T-cell (primary cell): ENCODE data around the gene CDK4. TPM values are rescaled to one million over a fixed set of nuclear protein-coding genes. Genes with fewer than 3 reads are reported as not detected.
A peak's percentile ranks its signal among the peaks of the same experiment; 100 is the strongest.

Experiments used
- ATAC-seq, 4 experiments: fragments of 200-7000 bp in 3 of 4; fragments of 150-1000 bp in 1 of 4; cut with Tn5 transposase; replicated peaks in 1 of 4; 1 replicate in 3 of 4; 2 replicates in 1 of 4; pipeline ENCODE4 v1.10.0; 2021; ENCODE audit warnings: moderate library complexity in 3 of 4, mild to moderate bottlenecking in 2 of 4, moderate number of reproducible peaks in 1 of 4
- CTCF ChIA-PET, 2 donors: fragments of 300-600 bp; sonication (Branson Sonifier 250); formaldehyde crosslinking; loops; one replicate each; lab custom pipeline; 2022; ENCODE audit warnings: antibody characterized with exemption in 2 of 2; lab: Charles Lee
- POLR2A ChIA-PET, 2 donors: fragments of 300-600 bp; sonication (Branson Sonifier 250); formaldehyde crosslinking; loops; one replicate each; lab custom pipeline; 2022; ENCODE audit warnings: antibody characterized with exemption in 2 of 2; lab: Charles Lee
- DNase-seq, 35 experiments: peaks; one replicate each; pipeline versions ENCODE4 v3.0.0 to v3.0.0-alpha.2; 2013 to 2023
- H3K27ac ChIP-seq: one replicate; pipeline ENCODE4 v1.5.1; 2013; ENCODE audit warnings: low read length
- H3K27me3 ChIP-seq, 2 experiments: replicated peaks in 1 of 2; 1 replicate in 1 of 2; 2 replicates in 1 of 2; pipeline versions ENCODE4 v1.6.1 to v1.7.0; 2013; ENCODE audit warnings: low read length in 1 of 2, mixed read lengths in 1 of 2; ENCODE audit not compliant: control insufficient read depth in 2 of 2, insufficient read depth in 2 of 2; ENCODE audit errors: extremely low read depth in 1 of 2
- H3K36me3 ChIP-seq, 2 donors: 1 replicate in 1 of 2; 2 replicates in 1 of 2; pipeline versions ENCODE4 v1.6.1 to v1.7.0; 2013; ENCODE audit warnings: low read length in 1 of 2; ENCODE audit not compliant: control insufficient read depth in 2 of 2, insufficient read depth in 1 of 2; ENCODE audit errors: extremely low read depth in 1 of 2
- H3K4me1 ChIP-seq, 2 experiments: 1 replicate in 1 of 2; 2 replicates in 1 of 2; pipeline versions ENCODE4 v1.6.1 to v1.7.0; 2013; ENCODE audit warnings: low read length in 2 of 2, mixed read lengths in 1 of 2; ENCODE audit not compliant: insufficient read depth in 2 of 2, control insufficient read depth in 1 of 2; ENCODE audit errors: extremely low read depth in 1 of 2
- H3K4me3 ChIP-seq, 2 donors: 1 replicate in 1 of 2; 2 replicates in 1 of 2; pipeline versions ENCODE4 v1.5.1 to v1.7.0; 2013; ENCODE audit warnings: mild to moderate bottlenecking in 2 of 2, low read length in 1 of 2, moderate library complexity in 1 of 2; ENCODE audit not compliant: control insufficient read depth in 1 of 2; ENCODE audit errors: extremely low read depth in 1 of 2
- H3K9me3 ChIP-seq: 2 replicates; pipeline ENCODE4 v1.7.0; 2013
- H3K27ac Mint-ChIP-seq, 2 donors: one replicate each; pipeline ENCODE4 v1.8.0; 2020 to 2021; ENCODE audit warnings: mild to moderate bottlenecking in 2 of 2, mixed read lengths in 2 of 2
- H3K27me3 Mint-ChIP-seq, 2 donors: one replicate each; pipeline ENCODE4 v1.8.0; 2021 to 2022; ENCODE audit warnings: mixed read lengths in 2 of 2
- H3K36me3 Mint-ChIP-seq: one replicate; pipeline ENCODE4 v1.8.0; 2021; ENCODE audit warnings: mixed read lengths
- H3K4me1 Mint-ChIP-seq, 3 donors: one replicate each; pipeline ENCODE4 v1.8.0; 2020 to 2022; ENCODE audit warnings: mixed read lengths in 3 of 3, mild to moderate bottlenecking in 1 of 3
- H3K4me3 Mint-ChIP-seq, 3 donors: one replicate each; pipeline ENCODE4 v1.8.0; 2020 to 2022; ENCODE audit warnings: mild to moderate bottlenecking in 3 of 3, mixed read lengths in 3 of 3, moderate library complexity in 3 of 3
- H3K9me3 Mint-ChIP-seq, 3 donors: one replicate each; pipeline ENCODE4 v1.8.0; 2020 to 2022; ENCODE audit warnings: mixed read lengths in 3 of 3
- WGBS: methylation state at CpG from one replicate; pipeline ENCODE4 v1.1.5; 2013; ENCODE audit warnings: missing lambda C conversion rate; ENCODE audit not compliant: insufficient coverage; 5-methylcytosine and 5-hydroxymethylcytosine counted together
- total RNA-seq, 35 experiments: library from RNA in 6 of 35; stranded (reverse) in 6 of 35; fragments of 120-200 nt in 1 of 35; gene quantifications; one replicate each; pipeline versions ENCODE4 v1.2.1 to v1.2.4 and lab custom pipeline; 2013 to 2026

The CDK4 gene
- total RNA-seq, 5 donors from 2014 or later (not counting 1 experiment from before 2014, with no cell fraction given): 24.1 to 53.9 (median 46.2) TPM

- ATAC-seq: peak in 2 of 4 experiments; percentile 27 to 32
- H3K9me3 ChIP-seq: no peaks in the 10 kb centered on the region
- Mint-ChIP-seq H3K9me3 (no peaks in the 10 kb centered on the region), H3K4me3 (peak overlapping the region in 2 of 3 donors; percentile 7 to 100), H3K36me3 (peaks cover 11% of the 10 kb centered on the region), H3K4me1 (peaks cover 48 to 55% (median 49%) of the 10 kb centered on the region in 3 donors), H3K27me3 (no peaks in the 10 kb centered on the region), H3K27ac (peak overlapping the region; percentile 97 to 99)
- peak in 1 of 35 experiments; percentile 55 for DNase-seq
- peak overlapping the region; percentile 75 for H3K27ac ChIP-seq
- peaks cover 22 to 46% of the 10 kb centered on the region in 2 experiments for H3K4me1 ChIP-seq
- POLR2A ChIA-PET: interaction anchor here (0.5 to 0.8 kb wide), 5 partner anchors 8 to 116 kb away, joined by 3 read pairs; no protein-coding TSS in a partner anchor
- H3K27me3 ChIP-seq: no peaks in the 10 kb centered on the region
- H3K36me3 ChIP-seq: peaks cover 0 to 14% of the 10 kb centered on the region in 2 donors
- CTCF ChIA-PET: interaction anchor here (0.9 to 2.8 kb wide), 10 partner anchors 9 to 118 kb away, joined by 3 to 14 read pairs (median 4); partner anchors contain the start of genes EEF1AKMT3 (in 1 of the 2) and METTL1 (in 1 of the 2)
- H3K4me3 ChIP-seq: no peak overlapping the region
- WGBS: 86% methylated on average over 1 of the region's 3 CpGs
Measured at GRCh38 chr12:57781244-57781643, 29.1 kb upstream of the CDK4 start.

- ATAC-seq (no peak), DNase-seq (no peak)
- no peaks in the 10 kb centered on the region for H3K9me3 Mint-ChIP-seq
- H3K4me3 Mint-ChIP-seq: peak overlapping the region in 1 of 3 donors; percentile 100
- Histone ChIP-seq H3K4me3 (no peak overlapping the region), H3K36me3 (peaks cover 0 to 9% of the 10 kb centered on the region in 2 donors), H3K27ac (peak overlapping the region; percentile 75), H3K27me3 (no peaks in the 10 kb centered on the region), H3K9me3 (no peaks in the 10 kb centered on the region), H3K4me1 (peaks cover 22 to 46% of the 10 kb centered on the region in 2 experiments)
- POLR2A ChIA-PET: no interaction called here
- H3K27ac Mint-ChIP-seq: peak overlapping the region; percentile 97 to 99
- no peaks in the 10 kb centered on the region for H3K27me3 Mint-ChIP-seq
- peaks cover 13% of the 10 kb centered on the region for H3K36me3 Mint-ChIP-seq
- WGBS: 81% methylated on average over 4 of the region's 4 CpGs
- CTCF ChIA-PET: interaction anchor here in 1 of 2 donors (1.2 to 1.4 kb wide), 3 partner anchors 8 to 24 kb away, joined by 3 to 7 read pairs (median 4); partner anchors contain the start of genes EEF1AKMT3 and METTL1
- peaks cover 44 to 56% (median 46%) of the 10 kb centered on the region in 3 donors for H3K4me1 Mint-ChIP-seq
Measured at GRCh38 chr12:57780284-57780897, 28.3 kb upstream of the CDK4 start.

- WGBS: 80% methylated on average over 1 of the region's 1 CpG
- Mint-ChIP-seq H3K4me1 (peaks cover 44 to 56% (median 46%) of the 10 kb centered on the region in 3 donors), H3K36me3 (peaks cover 13% of the 10 kb centered on the region), H3K27ac (peak overlapping the region; percentile 87 to 99), H3K27me3 (no peaks in the 10 kb centered on the region), H3K9me3 (no peaks in the 10 kb centered on the region), H3K4me3 (peak overlapping the region in 1 of 3 donors; percentile 42)
- peaks cover 0 to 5% of the 10 kb centered on the region in 2 donors for H3K36me3 ChIP-seq
- POLR2A ChIA-PET: no interaction called here
- H3K4me3 ChIP-seq: no peak overlapping the region
- ATAC-seq: no peak
- no peaks in the 10 kb centered on the region for H3K27me3 ChIP-seq
- H3K27ac ChIP-seq: peak overlapping the region; percentile 75
- DNase-seq: no peak
- CTCF ChIA-PET: interaction anchor here (0.5 to 1.2 kb wide), 3 partner anchors 23 to 125 kb away, joined by 3 to 4 read pairs (median 3); no protein-coding TSS in a partner anchor
- H3K9me3 ChIP-seq: no peaks in the 10 kb centered on the region
- peaks cover 22 to 46% of the 10 kb centered on the region in 2 experiments for H3K4me1 ChIP-seq
Measured at GRCh38 chr12:57779736-57780135, 27.6 kb upstream of the CDK4 start.

GRCh38 chr12:57777911-57778310 lies 25.8 kb upstream of the CDK4 start:
- DNase-seq (no peak), ATAC-seq (no peak)
- Mint-ChIP-seq H3K27ac (no peak overlapping the region), H3K27me3 (no peaks in the 10 kb centered on the region), H3K36me3 (peaks cover 9% of the 10 kb centered on the region), H3K4me3 (no peak overlapping the region), H3K4me1 (peaks cover 40 to 51% (median 42%) of the 10 kb centered on the region in 3 donors), H3K9me3 (no peaks in the 10 kb centered on the region)
- Histone ChIP-seq H3K4me3 (no peak overlapping the region), H3K4me1 (peaks cover 15 to 42% of the 10 kb centered on the region in 2 experiments), H3K9me3 (no peaks in the 10 kb centered on the region), H3K36me3 (peaks cover 0 to 3% of the 10 kb centered on the region in 2 donors), H3K27ac (no peak overlapping the region), H3K27me3 (no peaks in the 10 kb centered on the region)
- ChIA-PET POLR2A (no interaction called here), CTCF (interaction anchor here in 1 of 2 donors (0.6 to 0.7 kb wide), 2 partner anchors 57 to 100 kb away, joined by 3 to 5 read pairs; no protein-coding TSS in a partner anchor)
- WGBS: 100% methylated on average over 3 of the region's 7 CpGs

GRCh38 chr12:57777367-57777766 lies 25.3 kb upstream of the CDK4 start:
- H3K4me3 ChIP-seq: no peak overlapping the region
- H3K36me3 Mint-ChIP-seq: peaks cover 6% of the 10 kb centered on the region
- DNase-seq (no peak), ATAC-seq (no peak)
- no peak overlapping the region for H3K27ac ChIP-seq
- CTCF ChIA-PET: interaction anchor here in 1 of 2 donors (0.7 kb wide), 1 partner anchor 58 kb away, joined by 5 read pairs; no protein-coding TSS in a partner anchor
- POLR2A ChIA-PET: no interaction called here
- no peaks in the 10 kb centered on the region for H3K9me3 ChIP-seq
- WGBS: 97% methylated on average over 3 of the region's 7 CpGs
- peaks cover 17 to 45% of the 10 kb centered on the region in 2 experiments for H3K4me1 ChIP-seq
- H3K4me3 Mint-ChIP-seq: no peak overlapping the region
- no peaks in the 10 kb centered on the region for H3K27me3 ChIP-seq
- peaks cover 35 to 47% (median 40%) of the 10 kb centered on the region in 3 donors for H3K4me1 Mint-ChIP-seq
- no peak overlapping the region for H3K27ac Mint-ChIP-seq
- H3K27me3 Mint-ChIP-seq: no peaks in the 10 kb centered on the region
- H3K36me3 ChIP-seq: peaks cover 0 to 3% of the 10 kb centered on the region in 2 donors
- H3K9me3 Mint-ChIP-seq: no peaks in the 10 kb centered on the region

- no peak overlapping the region for H3K4me3 ChIP-seq
- H3K27ac Mint-ChIP-seq: no peak overlapping the region
- H3K9me3 ChIP-seq: no peaks in the 10 kb centered on the region
- WGBS: 81% methylated on average over 2 of the region's 2 CpGs
- no peaks in the 10 kb centered on the region for H3K9me3 Mint-ChIP-seq
- no peak for DNase-seq
- H3K36me3 ChIP-seq: peaks cover 0 to 3% of the 10 kb centered on the region in 2 donors
- H3K27ac ChIP-seq: no peak overlapping the region
- no peaks in the 10 kb centered on the region for H3K27me3 Mint-ChIP-seq
- ChIA-PET POLR2A (no interaction called here), CTCF (no interaction called here)
- ATAC-seq: no peak
- H3K4me1 Mint-ChIP-seq: peaks cover 31 to 43% (median 37%) of the 10 kb centered on the region in 3 donors
- H3K27me3 ChIP-seq: no peaks in the 10 kb centered on the region
- no peak overlapping the region for H3K4me3 Mint-ChIP-seq
- H3K36me3 Mint-ChIP-seq: peaks cover 6% of the 10 kb centered on the region
- peaks cover 10 to 43% of the 10 kb centered on the region in 2 experiments for H3K4me1 ChIP-seq
Measured at GRCh38 chr12:57776247-57776587, 24.1 kb upstream of the CDK4 start.
